ENCODE measurements around the gene NUTF2. TPM values are rescaled to one million over a fixed set of nuclear protein-coding genes. Genes with fewer than 3 reads are reported as not detected.

Gene NUTF2
- total RNA-seq, 4 donors from 2014 or later, result 101 to 161 (median 113) TPM

DNA sequence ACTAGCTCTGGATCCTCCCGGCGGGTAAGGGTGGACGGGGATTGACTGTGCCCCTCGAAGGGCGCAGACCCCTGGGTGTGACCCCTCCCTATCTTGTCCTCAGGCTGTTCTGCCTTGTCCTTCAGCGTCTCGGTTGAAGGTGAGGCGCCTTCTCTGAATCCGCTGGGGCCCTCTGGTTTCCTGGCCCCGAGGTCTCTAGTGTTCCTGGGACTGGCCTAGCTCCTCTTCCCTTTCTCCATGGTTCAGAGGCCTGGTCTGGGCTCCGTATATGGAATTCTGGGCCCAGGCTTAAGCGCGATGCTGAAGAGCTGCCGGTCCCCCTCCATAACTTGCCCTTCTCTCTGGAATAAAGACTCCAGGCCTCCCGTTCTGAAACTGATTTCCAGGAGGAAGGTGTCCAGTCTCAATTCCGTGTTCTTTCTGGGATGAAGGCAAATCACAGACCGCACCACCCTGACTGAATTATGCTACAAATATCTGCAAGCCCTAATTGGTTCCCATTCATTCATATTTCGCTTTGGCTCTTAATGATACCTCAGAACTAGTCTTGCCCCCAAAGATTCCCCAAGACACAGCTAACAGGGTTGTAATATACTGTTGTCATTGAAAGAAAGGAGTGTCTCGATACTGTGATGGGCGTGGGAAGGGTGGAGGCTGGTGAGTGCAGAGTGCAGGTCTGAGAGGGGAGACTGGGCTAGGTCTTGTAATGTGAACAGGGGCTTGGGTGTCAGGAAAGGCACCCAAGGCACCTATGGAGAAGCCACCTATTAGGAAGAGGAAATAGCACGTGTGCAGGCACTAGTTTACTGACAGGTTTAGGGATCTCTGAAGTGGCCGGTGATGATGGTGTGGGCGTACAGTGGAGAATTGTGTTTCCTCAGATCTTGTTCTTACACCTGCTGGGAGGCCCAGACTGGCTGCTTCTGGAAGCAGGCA, 27.0 kb downstream of the NUTF2 start:
- H3K9me3 ChIP-seq, result no peaks in the 10 kb centered on the region
- H3K27me3 ChIP-seq, result no peaks in the 10 kb centered on the region
- WGBS, result 16% methylated on average over 15 of the region's 23 CpGs
- TF ChIP-seq, protein P1, sequence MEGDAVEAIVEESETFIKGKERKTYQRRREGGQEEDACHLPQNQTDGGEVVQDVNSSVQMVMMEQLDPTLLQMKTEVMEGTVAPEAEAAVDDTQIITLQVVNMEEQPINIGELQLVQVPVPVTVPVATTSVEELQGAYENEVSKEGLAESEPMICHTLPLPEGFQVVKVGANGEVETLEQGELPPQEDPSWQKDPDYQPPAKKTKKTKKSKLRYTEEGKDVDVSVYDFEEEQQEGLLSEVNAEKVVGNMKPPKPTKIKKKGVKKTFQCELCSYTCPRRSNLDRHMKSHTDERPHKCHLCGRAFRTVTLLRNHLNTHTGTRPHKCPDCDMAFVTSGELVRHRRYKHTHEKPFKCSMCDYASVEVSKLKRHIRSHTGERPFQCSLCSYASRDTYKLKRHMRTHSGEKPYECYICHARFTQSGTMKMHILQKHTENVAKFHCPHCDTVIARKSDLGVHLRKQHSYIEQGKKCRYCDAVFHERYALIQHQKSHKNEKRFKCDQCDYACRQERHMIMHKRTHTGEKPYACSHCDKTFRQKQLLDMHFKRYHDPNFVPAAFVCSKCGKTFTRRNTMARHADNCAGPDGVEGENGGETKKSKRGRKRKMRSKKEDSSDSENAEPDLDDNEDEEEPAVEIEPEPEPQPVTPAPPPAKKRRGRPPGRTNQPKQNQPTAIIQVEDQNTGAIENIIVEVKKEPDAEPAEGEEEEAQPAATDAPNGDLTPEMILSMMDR (IDR thresholded peaks at IDR 0.05), result no peak
- TF ChIP-seq EP300 (IDR thresholded peaks at IDR 0.05) (no peak), POLR2AphosphoS5 (IDR thresholded peaks at IDR 0.05) (no peak), POLR2A (IDR thresholded peaks at IDR 0.05) (no peak)
- H3K4me3 ChIP-seq, result peak overlapping the region; percentile 100
- DNase-seq (ENCODE audit: low spot score in 2 of 2), result no peak
- peak overlapping the region; percentile 91 for H3K27ac ChIP-seq
- H3K4me1 ChIP-seq, result peaks cover 38% of the 10 kb centered on the region
- H3K36me3 ChIP-seq, result peaks cover 49% of the 10 kb centered on the region

DNA sequence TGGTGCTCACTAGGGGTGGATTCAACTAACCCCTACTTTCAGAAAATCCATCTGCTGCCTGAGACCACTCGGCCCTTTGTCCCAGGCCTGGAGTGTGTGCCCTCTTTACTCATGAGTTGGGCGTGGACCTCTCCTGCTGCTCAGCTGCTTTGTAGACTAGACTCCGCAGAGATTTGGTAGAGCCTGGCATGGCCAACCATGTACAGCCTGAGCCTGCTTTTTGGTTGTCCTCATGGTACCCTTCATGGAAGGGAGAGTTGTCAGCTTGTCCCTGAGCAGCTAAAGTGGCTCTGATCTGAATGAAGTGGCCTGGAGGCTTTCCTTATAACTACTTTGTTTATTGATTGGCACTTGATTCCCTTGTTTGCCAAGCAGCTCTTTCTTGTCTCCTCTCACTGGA, 27.6 kb downstream of the NUTF2 start:
- TF ChIP-seq POLR2AphosphoS5 (IDR thresholded peaks at IDR 0.05), result no peak
- no peak for TF ChIP-seq POLR2A (IDR thresholded peaks at IDR 0.05)
- TF ChIP-seq, protein P1 (IDR thresholded peaks at IDR 0.05), result no peak
- no peak for TF ChIP-seq EP300 (IDR thresholded peaks at IDR 0.05)
- DNase-seq (ENCODE audit: low spot score in 2 of 2), result no peak
- no peak overlapping the region for H3K27ac ChIP-seq
- H3K36me3 ChIP-seq, result peaks cover 49% of the 10 kb centered on the region
- H3K4me3 ChIP-seq, result peak overlapping the region; percentile 100
- no peaks in the 10 kb centered on the region for H3K27me3 ChIP-seq
- 45% methylated on average over 2 of the region's 3 CpGs for WGBS
- no peaks in the 10 kb centered on the region for H3K9me3 ChIP-seq
- H3K4me1 ChIP-seq, result peaks cover 38% of the 10 kb centered on the region

DNA sequence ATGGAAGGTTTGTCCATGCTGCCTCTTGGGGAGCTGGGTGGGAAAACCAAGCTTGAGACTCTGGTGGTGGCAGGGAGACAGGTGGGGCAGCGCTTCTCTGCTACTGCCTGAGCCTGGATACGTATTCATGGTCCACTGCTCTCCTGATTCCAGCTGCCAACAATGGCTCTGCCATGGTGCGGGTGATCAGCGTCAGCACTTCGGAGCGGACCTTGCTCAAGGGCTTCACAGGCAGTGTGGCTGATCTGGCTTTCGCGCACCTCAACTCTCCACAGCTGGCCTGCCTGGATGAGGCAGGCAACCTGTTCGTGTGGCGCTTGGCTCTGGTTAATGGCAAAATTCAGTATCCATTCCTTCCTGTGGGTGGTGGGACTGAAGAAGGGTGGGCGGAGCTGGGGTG, 30.3 kb downstream of the NUTF2 start:
- Histone ChIP-seq H3K4me1 (peaks cover 36% of the 10 kb centered on the region), H3K36me3 (peaks cover 57% of the 10 kb centered on the region), H3K27ac (no peak overlapping the region), H3K27me3 (no peaks in the 10 kb centered on the region), H3K4me3 (no peak overlapping the region), H3K9me3 (no peaks in the 10 kb centered on the region)
- TF ChIP-seq EP300 (IDR thresholded peaks at IDR 0.05) (no peak), POLR2AphosphoS5 (IDR thresholded peaks at IDR 0.05) (no peak), POLR2A (IDR thresholded peaks at IDR 0.05) (no peak)
- TF ChIP-seq, protein P1 (IDR thresholded peaks at IDR 0.05), result no peak
- 100% methylated on average over 1 of the region's 11 CpGs for WGBS
- no peak for DNase-seq (ENCODE audit: low spot score in 2 of 2)

DNA sequence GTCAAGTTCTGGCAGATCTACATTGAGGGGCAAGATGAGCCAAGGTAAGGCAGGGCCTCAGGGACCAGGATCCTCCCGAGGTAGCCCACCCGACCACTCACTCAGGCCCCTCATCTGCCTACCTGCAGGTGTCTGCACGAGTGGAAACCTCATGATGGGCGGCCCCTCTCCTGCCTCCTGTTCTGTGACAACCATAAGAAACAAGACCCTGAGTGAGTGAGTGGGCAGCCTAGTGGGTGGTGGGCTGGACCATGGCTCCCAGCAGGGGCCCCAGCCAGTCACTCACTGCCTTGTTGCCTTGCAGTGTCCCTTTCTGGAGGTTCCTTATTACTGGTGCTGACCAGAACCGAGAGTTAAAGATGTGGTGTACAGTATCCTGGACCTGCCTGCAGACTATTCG, 31.5 kb downstream of the NUTF2 start:
- H3K27me3 ChIP-seq, result no peaks in the 10 kb centered on the region
- H3K27ac ChIP-seq, result no peak overlapping the region
- H3K36me3 ChIP-seq, result peaks cover 69% of the 10 kb centered on the region
- DNase-seq (ENCODE audit: low spot score in 2 of 2), result no peak
- WGBS, result 100% methylated on average over 2 of the region's 6 CpGs
- no peak for TF ChIP-seq EP300 (IDR thresholded peaks at IDR 0.05)
- TF ChIP-seq POLR2A (IDR thresholded peaks at IDR 0.05), result no peak
- no peak for TF ChIP-seq POLR2AphosphoS5 (IDR thresholded peaks at IDR 0.05)
- TF ChIP-seq, protein P1 (IDR thresholded peaks at IDR 0.05), result no peak
- no peaks in the 10 kb centered on the region for H3K9me3 ChIP-seq
- H3K4me1 ChIP-seq, result peaks cover 29% of the 10 kb centered on the region
- no peak overlapping the region for H3K4me3 ChIP-seq

DNA sequence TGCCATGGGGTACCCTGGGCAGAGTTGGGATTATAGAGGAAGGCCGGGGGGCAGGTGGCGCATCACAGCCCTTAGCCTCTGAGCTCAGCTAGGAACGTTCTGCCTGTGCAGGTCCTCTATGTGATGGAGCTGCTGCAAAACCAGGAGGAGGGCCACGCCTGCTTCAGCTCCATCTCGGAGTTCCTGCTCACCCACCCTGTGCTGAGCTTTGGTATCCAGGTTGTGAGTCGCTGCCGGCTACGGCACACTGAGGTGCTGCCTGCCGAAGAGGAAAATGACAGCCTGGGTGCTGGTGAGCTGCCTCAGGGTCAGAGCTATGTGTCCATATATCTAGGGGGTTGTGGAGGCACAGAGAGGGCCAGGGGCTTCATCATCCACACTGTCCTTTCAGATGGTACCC, 32.1 kb downstream of the NUTF2 start:
- peaks cover 24% of the 10 kb centered on the region for H3K4me1 ChIP-seq
- H3K27ac ChIP-seq, result no peak overlapping the region
- WGBS, result 100% methylated on average over 7 of the region's 9 CpGs
- no peaks in the 10 kb centered on the region for H3K9me3 ChIP-seq
- no peak for TF ChIP-seq POLR2AphosphoS5 (IDR thresholded peaks at IDR 0.05)
- TF ChIP-seq EP300 (IDR thresholded peaks at IDR 0.05), result no peak
- TF ChIP-seq POLR2A (IDR thresholded peaks at IDR 0.05), result no peak
- TF ChIP-seq, protein P1 (IDR thresholded peaks at IDR 0.05), result no peak
- no peaks in the 10 kb centered on the region for H3K27me3 ChIP-seq
- H3K36me3 ChIP-seq, result peaks cover 73% of the 10 kb centered on the region
- H3K4me3 ChIP-seq, result no peak overlapping the region
- DNase-seq (ENCODE audit: low spot score in 2 of 2), result no peak
